ENCODE measurements around the gene EBPL.

GRCh38 chr13:49615836-49616675, 75.2 kb downstream of the EBPL start:
- TF ChIP-seq CTCF (IDR thresholded peaks at IDR 0.05) (no peak), POLR2A (IDR thresholded peaks at IDR 0.05; ENCODE audit: low read depth) (no peak)
